CD4-positive, alpha-beta T cell (primary cell): ENCODE results near the gene DOHH. TPM values are rescaled to one million over a fixed set of nuclear protein-coding genes. Genes with fewer than 3 reads are reported as not detected.

Experiments
- ATAC-seq: fragments of 200-7000 bp; cut with Tn5 transposase; one replicate; pipeline ENCODE4 v1.10.0; 2022; ENCODE audit warnings: mild to moderate bottlenecking; ENCODE audit not compliant: poor library complexity
- CTCF ChIA-PET: fragments of 350-600 bp; sonication (Branson Sonifier 250); formaldehyde crosslinking; loops from one replicate; lab custom pipeline; 2021; ENCODE audit warnings: antibody characterized with exemption, inconsistent platforms; lab: Charles Lee
- POLR2A ChIA-PET: fragments of 350-600 bp; sonication (Branson Sonifier 250); formaldehyde crosslinking; loops from one replicate; lab custom pipeline; 2021; ENCODE audit warnings: antibody characterized with exemption, inconsistent platforms; lab: Charles Lee
- DNase-seq, 14 experiments: peaks; one replicate each; pipeline ENCODE4 v3.0.0-alpha.2; 2013 to 2020; ENCODE audit warnings: mixed read lengths in 2 of 14
- H3K27ac ChIP-seq, 2 donors: one replicate each; pipeline versions ENCODE4 v1.5.1 to v1.7.0; 2013; ENCODE audit warnings: low read length in 2 of 2, low read depth in 1 of 2, mild to moderate bottlenecking in 1 of 2
- H3K27me3 ChIP-seq, 2 experiments: 1 replicate in 1 of 2; 2 replicates in 1 of 2; pipeline versions ENCODE4 v1.6.1 to v1.7.0; 2013; ENCODE audit warnings: low read length in 2 of 2, control low read depth in 1 of 2, mild to moderate bottlenecking in 1 of 2, moderate library complexity in 1 of 2; ENCODE audit not compliant: insufficient read depth in 2 of 2, control insufficient read depth in 1 of 2
- H3K36me3 ChIP-seq: one replicate; pipeline ENCODE4 v1.6.1; 2013; ENCODE audit warnings: low read length, control low read depth; ENCODE audit not compliant: insufficient read depth
- H3K4me1 ChIP-seq: one replicate; pipeline ENCODE4 v1.6.1; 2013; ENCODE audit warnings: low read length, control low read depth; ENCODE audit not compliant: insufficient read depth
- H3K4me3 ChIP-seq: one replicate; pipeline ENCODE4 v1.5.1; 2013; ENCODE audit warnings: mild to moderate bottlenecking, low read length, moderate library complexity
- H3K9me3 ChIP-seq, 2 experiments: 1 replicate in 1 of 2; 2 replicates in 1 of 2; pipeline versions ENCODE4 v1.6.1 to v1.7.0; 2013; ENCODE audit warnings: low read length in 2 of 2, mild to moderate bottlenecking in 2 of 2, control low read depth in 1 of 2, moderate library complexity in 1 of 2; ENCODE audit not compliant: control insufficient read depth in 1 of 2, insufficient read depth in 1 of 2
- H3K27ac Mint-ChIP-seq: one replicate; pipeline ENCODE4 v1.8.0; 2020; ENCODE audit warnings: mixed read lengths
- H3K27me3 Mint-ChIP-seq: one replicate; pipeline ENCODE4 v1.8.0; 2021; ENCODE audit warnings: mixed read lengths
- H3K36me3 Mint-ChIP-seq: one replicate; pipeline ENCODE4 v1.8.0; 2021; ENCODE audit warnings: low read depth, mixed read lengths
- H3K4me1 Mint-ChIP-seq: one replicate; pipeline ENCODE4 v1.8.0; 2021; ENCODE audit warnings: low read depth, mixed read lengths
- H3K4me3 Mint-ChIP-seq: one replicate; pipeline ENCODE4 v1.8.0; 2020; ENCODE audit warnings: mild to moderate bottlenecking, mixed read lengths
- H3K9me3 Mint-ChIP-seq: one replicate; pipeline ENCODE4 v1.8.0; 2020; ENCODE audit warnings: mixed read lengths
- intact Hi-C, 2 experiments: fragments of 100-400 bp; cut with DNase I in 1 of 2; cut with micrococcal nuclease in 1 of 2; formaldehyde crosslinking; loops; one replicate each; pipeline versions ENCODE4 v1.15.1 to v1.9.0; 2023 to 2025; cut with DNase I, micrococcal nuclease
- total RNA-seq, 174 experiments: library from RNA in 2 of 174; stranded (reverse) in 2 of 174; gene quantifications; one replicate each; pipeline ENCODE4 v1.2.3 and lab custom pipeline; 2021 to 2026
- TF ChIP-seq, protein P1 (sequence below): fragments of 200-600 bp; IDR thresholded peaks from one replicate; pipeline ENCODE4 v1.8.0; 2022; ENCODE audit warnings: antibody characterized with exemption, mild to moderate bottlenecking

DOHH gene
- total RNA-seq, 2 experiments from 2014 or later = 3.9 to 4.7 TPM

GRCh38 chr19:3545669-3546034, 45.2 kb upstream of the DOHH start:
- Mint-ChIP-seq H3K4me3 (no peak overlapping the region), H3K36me3 (peaks cover 24% of the 10 kb centered on the region), H3K27ac (no peak overlapping the region), H3K4me1 (peaks cover 11% of the 10 kb centered on the region), H3K9me3 (no peaks in the 10 kb centered on the region), H3K27me3 (no peaks in the 10 kb centered on the region)
- Histone ChIP-seq H3K36me3 (peaks cover 44% of the 10 kb centered on the region), H3K9me3 (no peaks in the 10 kb centered on the region), H3K4me1 (peaks cover 21% of the 10 kb centered on the region), H3K27ac (no peak overlapping the region), H3K4me3 (no peak overlapping the region), H3K27me3 (no peaks in the 10 kb centered on the region)
- intact Hi-C loops = loop anchor here (1.0 to 5.0 kb wide), 6 partner anchors 38 to 161 kb away; partner anchors contain the start of genes FZR1 (in 1 of the 2), GIPC3 (in 1 of the 2) and TBXA2R (in 1 of the 2)
- ChIA-PET POLR2A (interaction anchor here (0.9 to 3.7 kb wide), 4 partner anchors 9 to 45 kb away, joined by 3 to 21 read pairs (median 12); partner anchors contain the start of genes DOHH, HMG20B and MFSD12), CTCF (interaction anchor here (0.6 to 1.9 kb wide), 11 partner anchors 8 to 171 kb away, joined by 3 to 33 read pairs (median 5); partner anchors contain the start of genes GIPC3 and MFSD12)
- no peak for DNase-seq
- TF ChIP-seq, protein P1, sequence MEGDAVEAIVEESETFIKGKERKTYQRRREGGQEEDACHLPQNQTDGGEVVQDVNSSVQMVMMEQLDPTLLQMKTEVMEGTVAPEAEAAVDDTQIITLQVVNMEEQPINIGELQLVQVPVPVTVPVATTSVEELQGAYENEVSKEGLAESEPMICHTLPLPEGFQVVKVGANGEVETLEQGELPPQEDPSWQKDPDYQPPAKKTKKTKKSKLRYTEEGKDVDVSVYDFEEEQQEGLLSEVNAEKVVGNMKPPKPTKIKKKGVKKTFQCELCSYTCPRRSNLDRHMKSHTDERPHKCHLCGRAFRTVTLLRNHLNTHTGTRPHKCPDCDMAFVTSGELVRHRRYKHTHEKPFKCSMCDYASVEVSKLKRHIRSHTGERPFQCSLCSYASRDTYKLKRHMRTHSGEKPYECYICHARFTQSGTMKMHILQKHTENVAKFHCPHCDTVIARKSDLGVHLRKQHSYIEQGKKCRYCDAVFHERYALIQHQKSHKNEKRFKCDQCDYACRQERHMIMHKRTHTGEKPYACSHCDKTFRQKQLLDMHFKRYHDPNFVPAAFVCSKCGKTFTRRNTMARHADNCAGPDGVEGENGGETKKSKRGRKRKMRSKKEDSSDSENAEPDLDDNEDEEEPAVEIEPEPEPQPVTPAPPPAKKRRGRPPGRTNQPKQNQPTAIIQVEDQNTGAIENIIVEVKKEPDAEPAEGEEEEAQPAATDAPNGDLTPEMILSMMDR = no peak
- ATAC-seq = no peak

DNA sequence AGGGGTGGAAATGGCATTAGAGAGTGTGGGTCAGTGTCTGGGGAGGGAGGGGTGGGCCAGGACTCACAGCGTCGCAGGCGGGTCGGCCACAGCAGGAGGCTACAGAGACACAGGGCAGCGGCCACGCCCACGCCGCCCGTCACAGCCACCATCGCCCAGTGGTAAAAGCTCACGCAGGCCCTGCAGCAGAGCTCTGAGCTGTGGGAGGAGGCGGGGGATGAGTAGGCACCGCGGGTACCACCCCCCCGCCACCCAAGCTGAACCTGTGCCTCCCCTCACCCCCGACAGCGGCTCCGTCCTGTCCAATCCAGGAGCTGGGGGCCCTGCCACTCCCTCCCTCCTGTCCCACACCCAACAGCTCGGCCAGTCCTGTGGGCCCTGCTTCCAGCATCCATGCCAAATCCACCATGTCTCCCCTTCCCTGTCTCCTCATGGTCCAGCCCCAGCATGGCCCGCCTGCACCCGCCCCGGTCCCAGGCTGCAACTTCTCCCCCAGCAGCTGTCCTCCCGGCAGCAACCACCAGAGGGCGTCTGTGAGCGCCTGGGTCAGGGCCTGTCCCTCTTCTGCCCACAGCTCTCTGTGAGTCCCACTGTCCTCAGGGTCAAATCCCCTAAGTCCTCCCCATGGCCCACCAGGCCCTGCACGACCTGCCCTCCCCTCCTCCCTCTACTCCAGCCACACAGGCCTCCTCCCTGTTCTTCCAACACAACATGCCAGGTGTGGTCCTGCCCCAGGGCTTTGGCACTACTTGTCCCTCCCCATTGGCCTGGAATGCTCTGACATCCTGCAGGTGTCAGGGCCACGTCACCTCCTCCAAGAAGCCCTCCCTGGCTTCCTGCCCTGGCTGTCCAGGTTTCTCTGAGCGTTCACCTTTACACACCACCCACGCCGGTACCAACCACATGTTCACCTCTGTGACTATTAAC, 44.5 kb upstream of the DOHH start:
- peak; percentile 64 to 88 (median 77) for DNase-seq
- Histone ChIP-seq H3K27ac (no peak overlapping the region), H3K9me3 (no peaks in the 10 kb centered on the region), H3K4me1 (peaks cover 21% of the 10 kb centered on the region), H3K27me3 (no peaks in the 10 kb centered on the region), H3K4me3 (no peak overlapping the region), H3K36me3 (peaks cover 41% of the 10 kb centered on the region)
- peak overlapping the region; percentile 33 for H3K27ac Mint-ChIP-seq
- POLR2A ChIA-PET = interaction anchor here (0.9 to 3.7 kb wide), 4 partner anchors 9 to 44 kb away, joined by 3 to 21 read pairs (median 12); partner anchors contain the start of genes DOHH, HMG20B and MFSD12
- H3K27me3 Mint-ChIP-seq = no peaks in the 10 kb centered on the region
- intact Hi-C loops = loop anchor here (1.0 to 5.0 kb wide), 6 partner anchors 38 to 162 kb away; partner anchors contain the start of genes FZR1 (in 1 of the 2), GIPC3 (in 1 of the 2) and TBXA2R (in 1 of the 2)
- ATAC-seq = peak; percentile 74
- no peak overlapping the region for H3K4me3 Mint-ChIP-seq
- TF ChIP-seq, protein P1 = peak; percentile 94
- H3K36me3 Mint-ChIP-seq = peaks cover 24% of the 10 kb centered on the region
- H3K4me1 Mint-ChIP-seq = peaks cover 11% of the 10 kb centered on the region
- CTCF ChIA-PET = interaction anchor here (0.6 to 1.9 kb wide), 13 partner anchors 9 to 172 kb away, joined by 3 to 33 read pairs (median 4); partner anchors contain the start of genes GIPC3 and MFSD12
- no peaks in the 10 kb centered on the region for H3K9me3 Mint-ChIP-seq

GRCh38 chr19:3544058-3544376, 43.5 kb upstream of the DOHH start:
- ATAC-seq (no peak), DNase-seq (peak in 1 of 14 experiments; percentile 32)
- no peaks in the 10 kb centered on the region for H3K27me3 ChIP-seq
- no peaks in the 10 kb centered on the region for H3K9me3 Mint-ChIP-seq
- no peak overlapping the region for H3K4me3 Mint-ChIP-seq
- peaks cover 11% of the 10 kb centered on the region for H3K4me1 Mint-ChIP-seq
- intact Hi-C loops = loop anchor here (2.0 kb wide), 2 partner anchors 75 to 163 kb away; no protein-coding TSS in a partner anchor
- peaks cover 41% of the 10 kb centered on the region for H3K36me3 ChIP-seq
- CTCF ChIA-PET = interaction anchor here (1.1 kb wide), 1 partner anchor 30 kb away, joined by 3 read pairs; no protein-coding TSS in a partner anchor
- no peaks in the 10 kb centered on the region for H3K27me3 Mint-ChIP-seq
- TF ChIP-seq, protein P1 = no peak
- peaks cover 0 to 6% of the 10 kb centered on the region in 2 experiments for H3K9me3 ChIP-seq
- peaks cover 29% of the 10 kb centered on the region for H3K36me3 Mint-ChIP-seq
- H3K4me3 ChIP-seq = no peak overlapping the region
- no peak overlapping the region for H3K27ac Mint-ChIP-seq
- POLR2A ChIA-PET = interaction anchor here (2.7 to 3.7 kb wide), 2 partner anchors 10 to 13 kb away, joined by 19 to 21 read pairs; partner anchors contain the start of gene MFSD12
- no peak overlapping the region for H3K27ac ChIP-seq
- H3K4me1 ChIP-seq = peaks cover 21% of the 10 kb centered on the region
